HG03175 (cell line): ENCODE measurements around the gene NPB.

Experiments
- ATAC-seq: cut with Tn5 transposase; IDR thresholded peaks from one replicate; pipeline ENCODE4 v1.9.1; 2021; ENCODE audit warnings: mild to moderate bottlenecking, moderate library complexity; ENCODE audit not compliant: unreplicated experiment

NPB gene

GRCh38 chr17:81902023-81902652 is at the start of gene NPB:
TSS of gene NPB (plus strand) at chr17:81902238. CDS start at chr17:81902278, 40 bp downstream.
- no peak for ATAC-seq

DNA sequence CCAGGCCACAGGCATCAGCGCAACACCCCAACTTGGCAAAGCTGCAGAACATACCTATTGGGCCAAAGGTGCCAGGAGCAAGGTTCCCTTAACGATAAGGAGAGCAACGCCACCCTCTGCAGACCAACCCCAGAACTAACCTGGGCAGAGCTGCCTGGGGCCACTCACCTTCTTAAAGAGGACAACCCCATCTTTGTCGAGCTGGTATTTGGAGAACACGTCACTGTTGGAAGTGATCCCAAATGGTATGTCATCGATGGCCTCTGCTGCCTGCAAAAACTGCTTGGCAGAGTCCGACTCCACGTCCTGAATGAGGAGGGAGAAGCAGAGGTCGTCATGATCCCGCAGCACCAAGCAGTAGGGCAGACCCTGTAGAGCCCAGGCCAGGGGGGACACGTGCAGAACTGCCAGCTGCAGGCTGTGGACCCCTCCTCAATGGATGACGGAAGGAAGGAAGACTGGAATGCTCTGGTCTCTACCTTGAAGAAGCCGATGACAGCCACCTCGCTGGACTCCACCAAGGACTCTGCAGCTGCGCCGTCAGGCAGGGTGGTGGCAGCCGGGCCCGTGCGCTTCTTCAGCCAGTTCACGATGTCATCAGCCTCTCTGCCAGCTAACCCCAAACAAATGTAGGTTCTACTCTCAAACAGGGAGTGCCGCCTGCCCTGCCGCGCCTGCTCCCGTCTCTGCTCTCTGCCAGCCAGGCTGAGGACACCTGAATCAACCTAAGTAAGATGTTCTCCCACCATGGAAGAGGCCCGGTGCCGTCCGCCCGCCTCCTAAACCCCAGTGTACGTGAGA is 46.9 kb upstream of the NPB start:
- no peak for ATAC-seq

- no peak for ATAC-seq
These were observed 43.7 kb upstream of the NPB start for GRCh38 chr17:81858170-81858966.

GRCh38 chr17:81858967-81859905 is 42.8 kb upstream of the NPB start:
- no peak for ATAC-seq

- no peak for ATAC-seq
These were observed 41.9 kb upstream of the NPB start, which contains the start of gene P4HB for GRCh38 chr17:81859906-81860755. TSS of gene P4HB (minus strand) at chr17:81860535. CDS start at chr17:81860471, 64 bp downstream.

DNA sequence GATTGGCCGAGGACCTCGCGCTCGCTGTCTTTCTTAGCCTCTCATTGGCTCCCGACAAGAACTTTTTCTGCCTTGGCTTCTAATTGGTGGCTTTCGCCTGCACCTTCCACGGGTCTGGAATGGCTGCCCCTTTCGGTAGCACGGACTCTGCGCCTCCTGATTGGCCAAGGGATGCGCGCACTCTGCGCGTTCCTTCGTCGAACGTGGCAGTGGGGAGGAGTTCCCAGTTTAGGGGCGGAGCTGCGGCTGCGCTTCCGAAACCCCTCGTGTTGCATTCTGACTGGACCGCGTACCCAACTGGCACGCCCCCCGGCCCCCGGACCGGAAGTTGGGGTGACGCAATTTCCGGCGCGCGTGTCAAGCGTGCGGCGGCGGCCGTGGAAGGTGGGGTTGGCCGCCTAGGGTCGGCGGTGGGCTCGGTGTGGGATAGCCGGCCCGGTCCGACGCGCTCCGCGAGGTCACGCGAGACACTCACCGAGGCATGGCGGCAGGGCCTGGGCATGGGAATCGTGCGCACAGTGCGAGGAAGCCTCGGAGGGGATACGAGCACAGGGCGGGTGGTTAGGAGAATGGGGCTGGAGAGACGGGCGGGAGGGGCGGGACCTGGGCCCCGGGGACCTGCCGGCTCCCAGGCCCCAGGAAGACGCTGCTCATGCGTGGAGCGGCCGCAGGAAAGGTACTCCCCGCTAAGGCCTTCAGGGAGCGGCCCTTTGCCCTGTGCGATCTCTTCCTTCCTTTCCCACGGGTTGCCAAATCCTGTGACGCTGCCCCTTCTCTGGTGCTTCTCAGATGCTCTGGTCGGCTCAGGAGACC is 41.1 kb upstream of the NPB start:
- ATAC-seq: peak; percentile 81

DNA sequence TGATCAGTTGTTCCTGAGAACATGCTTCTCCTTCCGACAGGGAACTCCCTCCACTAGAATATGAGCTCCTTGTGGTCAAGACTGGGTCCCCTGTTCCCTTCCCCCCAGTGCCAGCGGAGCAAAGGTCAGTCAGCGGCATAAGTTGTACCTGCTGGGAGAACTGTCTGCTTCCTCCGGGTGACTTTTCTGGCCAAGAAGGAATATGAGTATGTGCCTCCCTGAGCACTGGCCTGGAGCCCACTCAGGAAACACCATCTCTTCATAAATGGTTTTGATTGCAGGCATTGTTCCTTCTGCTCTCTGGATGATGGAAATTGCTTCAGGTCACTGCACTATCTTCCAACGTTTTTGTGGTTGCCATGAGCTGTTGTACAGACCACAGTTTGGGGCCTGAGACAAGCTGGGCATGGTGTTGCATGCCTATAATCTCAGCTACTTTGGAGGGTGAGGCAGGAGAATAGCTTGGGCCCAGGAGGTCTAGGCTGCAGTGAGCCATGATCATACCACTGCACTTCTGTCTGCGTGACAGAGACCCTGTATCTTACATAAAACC is 38.8 kb upstream of the NPB start:
- ATAC-seq: no peak

DNA sequence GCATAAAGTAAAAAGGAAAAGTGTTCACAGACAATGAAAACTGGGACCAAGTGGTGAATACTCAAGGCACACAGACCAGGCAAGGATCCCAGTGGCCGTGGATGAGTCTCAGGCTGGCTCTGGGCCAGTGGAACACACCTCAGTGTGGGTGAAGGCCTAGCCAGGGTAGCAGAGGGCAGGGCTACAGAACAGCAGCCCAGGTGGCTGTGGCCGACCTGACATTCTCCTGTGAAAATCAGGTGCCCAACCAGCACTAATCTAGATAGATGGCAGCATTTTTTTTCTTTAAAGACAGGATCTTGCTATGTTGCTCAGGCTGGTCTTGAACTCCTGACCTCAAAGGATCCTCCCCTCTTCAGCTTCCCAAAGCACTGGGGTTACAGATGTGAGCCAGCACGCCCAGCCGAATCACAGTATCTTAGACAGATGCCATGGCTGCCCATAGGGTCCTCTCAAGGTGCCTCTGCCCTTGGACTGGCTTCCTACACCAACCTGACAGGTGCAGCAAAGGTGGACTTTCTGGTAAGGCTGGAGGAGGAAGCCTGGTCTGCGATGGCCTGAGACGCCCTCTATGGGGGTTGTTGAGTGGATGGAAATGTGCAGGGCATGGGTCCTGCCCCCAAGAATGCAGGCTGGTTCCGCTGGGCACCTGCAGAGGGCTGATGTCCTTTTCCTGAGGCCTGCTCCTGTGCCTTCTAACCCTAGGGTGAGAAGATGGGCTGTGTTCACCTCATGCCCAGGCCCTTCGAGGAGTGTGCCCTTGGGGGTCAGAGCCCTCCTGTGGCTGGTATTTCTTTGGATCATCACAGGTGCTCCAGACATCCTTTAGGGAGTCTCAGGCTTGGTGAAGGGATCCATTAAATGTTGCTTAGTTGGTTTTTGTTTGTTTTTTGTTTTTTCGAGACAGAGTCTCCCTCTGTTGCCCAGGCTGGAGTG is 37.9 kb upstream of the NPB start:
- ATAC-seq: no peak

GRCh38 chr17:81865358-81865732 is 36.7 kb upstream of the NPB start:
- ATAC-seq: no peak

DNA sequence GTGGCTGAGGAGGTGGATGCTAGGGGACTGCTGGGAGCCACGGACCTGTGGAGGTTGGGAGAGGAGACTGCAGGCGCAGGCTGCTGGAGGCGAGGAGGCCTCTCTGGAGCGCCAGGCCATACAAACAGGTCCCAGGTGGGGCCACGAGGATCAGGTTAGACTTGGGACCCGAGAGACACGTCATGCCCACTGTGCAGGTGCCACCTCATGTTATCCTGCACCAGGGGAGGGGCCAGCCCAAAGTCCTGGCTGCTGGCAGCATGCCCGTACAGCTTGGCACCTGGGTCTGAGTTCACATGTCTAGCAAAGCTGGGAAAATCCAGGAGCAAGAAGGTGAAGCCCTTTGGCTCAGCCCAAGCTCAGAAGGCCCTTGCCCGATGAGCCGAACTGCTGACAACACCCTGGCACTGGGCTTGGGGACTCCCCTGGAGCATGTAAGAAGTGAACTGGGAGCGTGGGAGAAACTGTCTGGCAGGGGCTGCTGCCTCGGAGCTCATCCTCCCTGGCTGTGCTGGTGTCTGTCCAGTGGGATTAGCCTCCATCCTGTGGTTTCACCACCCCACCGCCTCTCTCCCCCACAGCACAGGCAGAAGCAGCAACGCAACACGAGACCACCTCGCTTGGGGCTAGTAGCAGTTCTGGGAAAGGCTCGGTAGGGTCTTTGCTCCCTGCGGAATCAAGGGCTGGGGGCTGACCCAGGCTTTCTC is 36.2 kb upstream of the NPB start:
- ATAC-seq: no peak

GRCh38 chr17:81866440-81867169 is 35.4 kb upstream of the NPB start:
- no peak for ATAC-seq

DNA sequence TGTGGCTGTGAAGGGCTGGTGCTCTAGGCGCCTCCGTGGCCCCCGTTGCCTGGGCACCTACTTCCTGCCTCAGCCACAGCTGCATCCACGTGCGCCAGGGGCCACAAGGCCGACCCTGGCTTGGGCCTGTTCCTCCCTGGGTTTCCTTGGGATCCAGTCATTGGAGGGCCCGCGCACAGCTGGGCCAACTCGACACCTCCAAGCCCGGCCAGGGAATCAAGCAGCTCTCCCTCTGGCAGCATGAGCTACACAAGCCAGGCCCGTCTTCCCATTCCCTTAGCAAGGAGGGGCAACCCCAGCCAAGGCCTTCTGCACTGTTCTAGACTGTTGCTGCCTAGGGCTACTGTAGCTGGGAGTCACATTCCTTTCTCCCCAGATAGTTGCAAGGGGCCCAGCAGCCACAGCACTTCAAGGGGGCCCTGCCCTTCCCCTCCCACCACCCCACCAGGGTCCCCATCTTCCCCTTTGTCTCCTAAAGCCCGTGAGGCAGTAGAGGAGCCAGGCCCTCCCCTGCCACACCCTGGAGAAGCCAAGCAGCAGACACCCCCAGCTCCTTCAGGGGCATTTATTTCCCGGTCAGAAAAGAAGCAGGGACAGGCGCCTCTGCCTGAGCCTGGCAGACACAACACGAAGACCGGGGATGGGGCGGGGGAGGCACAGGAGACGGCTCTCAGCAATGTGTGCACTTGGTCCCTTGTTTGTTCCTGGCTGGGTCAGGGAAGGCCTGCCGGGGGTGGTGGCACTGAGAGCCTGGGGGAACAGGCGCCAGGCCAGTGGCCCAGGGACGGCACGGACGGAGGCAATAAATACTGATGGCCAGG is 34.7 kb upstream of the NPB start:
- no peak for ATAC-seq

DNA sequence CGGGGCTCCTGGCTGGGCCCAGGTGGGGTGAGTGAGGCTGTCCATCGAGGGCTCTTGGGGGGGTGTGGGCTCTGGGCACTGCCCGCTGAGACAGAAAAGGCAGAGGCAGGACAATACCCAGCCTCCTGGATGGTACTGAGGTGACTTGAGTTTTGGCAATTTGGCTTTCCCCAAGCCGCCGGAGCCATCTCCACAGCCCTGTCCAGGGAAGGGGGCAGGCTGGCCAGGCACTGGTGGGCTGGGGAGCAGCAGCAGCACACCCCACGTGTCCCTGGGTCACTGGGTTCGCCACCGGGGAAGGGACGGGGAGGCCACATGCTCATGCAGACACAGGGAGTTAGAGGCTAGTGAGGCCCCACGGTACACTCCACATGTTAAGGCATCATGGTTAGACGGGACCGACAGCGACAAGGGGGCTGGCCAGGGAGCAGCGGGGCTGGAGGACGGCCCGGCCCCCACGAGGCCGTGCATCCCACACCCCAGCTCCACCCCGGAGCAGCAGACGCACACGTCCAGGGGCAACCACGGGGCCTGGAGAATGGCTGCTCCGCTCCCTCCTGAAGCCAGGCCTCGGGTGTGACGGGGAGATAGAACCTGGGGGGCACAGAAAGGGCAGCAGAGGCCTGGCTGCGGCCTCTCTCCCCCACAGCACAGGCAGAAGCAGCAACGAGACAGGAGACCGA is 33.9 kb upstream of the NPB start:
- no peak for ATAC-seq

GRCh38 chr17:81868674-81869220 is 33.3 kb upstream of the NPB start:
- no peak for ATAC-seq
